Stimulated activated CD8-positive, alpha-beta memory T cell treated with anti-CD3 and anti-CD28 coated beads, Interleukin-12 subunit alpha, Interleukin-12 subunit beta, amount 100 ng/mL, for 24 hours (primary cell): ENCODE results near the gene SNAP25.

Experiments
- DNase-seq: peaks from one replicate; pipeline ENCODE4 v3.0.0-alpha.2; 2020; ENCODE audit errors: extremely low read depth

Gene SNAP25

GRCh38 chr20:10304471-10305046 lies 85.9 kb downstream of the SNAP25 start:
- no peak for DNase-seq

GRCh38 chr20:10306440-10307358 lies 88.1 kb downstream of the SNAP25 start:
- DNase-seq: no peak

GRCh38 chr20:10307359-10307735 lies 88.7 kb downstream of the SNAP25 start:
- DNase-seq: no peak

DNA sequence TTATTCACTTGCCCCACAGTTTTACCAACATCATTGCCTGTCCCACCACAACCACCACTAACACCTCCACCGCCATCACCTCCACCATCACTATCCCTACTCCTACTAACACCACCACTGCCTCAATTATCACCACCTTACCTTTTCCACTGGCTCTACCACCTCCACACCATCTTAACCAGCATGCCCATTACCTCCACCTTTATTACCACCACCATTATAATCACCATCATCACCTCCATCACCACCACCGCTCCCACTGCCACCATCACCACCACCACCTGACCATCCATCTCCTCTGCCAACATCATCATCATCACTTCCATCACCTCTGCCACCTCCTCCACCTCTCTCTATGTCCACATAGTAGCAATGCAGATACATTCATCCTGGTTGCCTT lies 90.0 kb downstream of the SNAP25 start:
- no peak for DNase-seq

GRCh38 chr20:10309326-10309725 lies 90.7 kb downstream of the SNAP25 start:
- DNase-seq: no peak

- no peak for DNase-seq
Observed at GRCh38 chr20:10312111-10312510, 93.5 kb downstream of the SNAP25 start.

DNA sequence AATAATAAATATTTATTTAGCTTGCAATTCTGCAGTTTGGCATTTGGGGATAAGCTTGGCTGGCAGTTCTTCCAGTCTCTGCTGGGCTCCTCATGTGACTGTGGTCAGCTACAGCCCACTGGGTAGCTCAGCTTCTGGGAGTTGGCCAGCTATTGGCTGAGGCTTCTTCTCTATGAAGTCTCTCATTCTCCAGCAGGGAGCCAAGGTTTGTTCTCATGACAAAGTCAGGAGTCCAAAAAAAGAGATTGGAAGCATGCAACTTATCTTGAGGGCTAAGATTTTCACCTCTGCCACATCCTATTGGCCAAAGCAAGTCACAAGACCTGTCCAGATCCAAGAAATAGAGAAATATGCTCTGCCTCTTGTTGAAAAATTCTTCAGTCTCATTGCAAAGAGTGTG lies 94.6 kb downstream of the SNAP25 start:
- no peak for DNase-seq

DNA sequence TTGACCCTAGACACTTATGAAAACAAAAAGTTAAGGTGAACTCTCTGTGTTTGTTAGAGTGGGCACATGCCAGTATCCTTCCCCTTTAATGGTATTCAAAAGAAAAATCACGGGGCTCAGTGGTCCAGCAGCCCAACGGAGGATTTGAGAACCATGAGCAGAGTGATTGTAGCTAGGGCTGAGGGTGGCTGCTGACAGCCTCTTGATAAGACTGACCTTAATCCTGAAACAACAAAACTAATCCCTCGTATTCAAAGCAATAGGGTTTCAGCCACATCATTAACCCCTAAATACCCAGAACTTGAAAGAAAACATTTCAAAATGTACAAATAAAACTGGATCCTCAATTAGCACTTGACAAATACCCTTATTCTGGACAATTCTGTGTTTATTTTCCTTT lies 95.1 kb downstream of the SNAP25 start:
- DNase-seq: no peak

- DNase-seq: no peak
Observed at GRCh38 chr20:10314198-10314597, 95.6 kb downstream of the SNAP25 start.

DNA sequence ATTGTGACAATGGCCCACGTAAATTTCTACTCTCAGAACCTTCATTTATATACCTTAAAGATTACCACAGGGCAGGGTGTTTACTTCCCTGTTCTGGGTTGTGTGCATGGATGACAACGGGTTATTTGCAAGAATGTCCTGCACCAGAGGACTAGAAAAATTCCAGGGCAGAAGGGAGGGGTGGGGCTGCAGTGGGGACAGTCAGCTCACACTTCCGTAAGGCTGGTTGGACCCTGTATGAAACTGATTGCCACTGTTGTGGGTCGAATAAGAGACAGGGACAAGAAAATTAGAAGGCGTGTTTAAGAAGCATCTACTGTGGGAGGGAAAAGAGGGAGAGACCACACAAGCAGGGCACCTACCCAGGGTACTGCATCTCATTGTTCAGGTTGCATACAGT lies 96.5 kb downstream of the SNAP25 start:
- no peak for DNase-seq

DNA sequence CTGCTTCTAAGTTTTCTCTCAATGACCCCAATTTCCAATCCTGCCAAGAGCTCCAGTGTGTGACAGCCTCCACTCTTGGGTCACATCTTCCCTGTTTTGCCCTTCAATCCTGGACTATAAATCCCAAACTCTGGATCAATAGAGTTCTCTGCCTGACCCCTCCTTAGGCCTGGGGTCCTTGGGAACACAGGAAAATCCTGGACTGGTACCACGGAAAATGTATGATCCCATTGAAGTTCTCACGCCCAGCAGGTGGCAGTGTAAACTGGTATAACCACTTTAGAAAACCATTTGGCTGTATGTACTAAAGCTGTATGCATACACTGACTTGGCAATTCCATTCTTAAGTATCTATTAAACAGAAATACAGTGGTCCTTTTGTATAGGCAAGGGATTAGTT lies 98.0 kb downstream of the SNAP25 start:
- no peak for DNase-seq

DNA sequence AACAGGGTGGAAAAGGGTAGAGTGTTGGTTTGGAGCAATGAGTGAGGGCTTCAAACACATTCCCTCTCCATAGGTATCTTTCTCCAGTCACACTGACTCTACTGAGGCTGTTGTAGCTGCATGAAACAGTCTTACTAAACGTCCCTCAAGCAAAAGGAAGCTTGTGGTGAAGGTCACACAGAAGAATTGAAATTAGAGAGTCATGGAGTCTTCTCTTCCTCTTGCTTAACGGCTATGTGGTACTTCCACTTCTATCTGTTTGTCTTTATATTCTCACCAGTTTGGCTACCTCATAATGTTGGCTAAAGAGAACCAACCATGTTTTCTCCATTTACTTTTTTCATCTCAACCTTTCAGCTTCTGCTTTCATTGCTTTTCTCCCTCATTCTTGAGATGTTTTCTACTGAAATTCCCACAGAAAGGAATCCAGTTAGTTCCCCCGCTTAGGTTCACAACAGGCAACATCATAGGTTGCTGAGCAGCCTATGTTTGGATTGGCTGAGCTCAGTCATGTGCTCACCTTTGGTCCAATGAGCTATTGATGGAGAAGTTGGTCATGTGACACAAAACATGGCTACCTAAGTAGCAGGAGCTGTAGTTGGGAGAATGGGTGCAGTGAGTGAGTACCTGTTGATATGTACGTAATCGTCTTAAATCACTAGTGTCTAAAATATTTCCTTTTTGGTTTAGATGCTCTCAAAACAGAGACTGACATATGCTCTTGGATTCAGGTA lies 99.8 kb downstream of the SNAP25 start:
- DNase-seq: no peak

DNA sequence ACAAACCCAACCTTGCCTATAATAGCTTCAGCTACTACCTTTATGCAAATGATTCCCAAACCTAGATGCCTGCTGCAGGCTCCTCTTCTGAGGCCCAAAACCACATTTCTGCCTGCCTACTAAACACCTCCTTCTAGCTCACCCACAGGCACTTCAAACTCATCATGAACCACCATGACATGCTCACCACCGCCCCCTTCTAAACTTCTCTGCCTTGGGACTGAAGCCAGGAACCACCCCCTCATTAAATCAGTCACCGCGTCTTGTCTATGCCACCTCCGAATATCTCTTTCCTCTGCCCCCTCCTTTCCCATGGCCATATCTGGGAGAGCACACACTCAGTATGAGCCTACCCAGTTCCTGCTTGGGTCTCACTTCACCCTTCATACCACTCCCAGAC lies 101.2 kb downstream of the SNAP25 start:
- DNase-seq: no peak

DNA sequence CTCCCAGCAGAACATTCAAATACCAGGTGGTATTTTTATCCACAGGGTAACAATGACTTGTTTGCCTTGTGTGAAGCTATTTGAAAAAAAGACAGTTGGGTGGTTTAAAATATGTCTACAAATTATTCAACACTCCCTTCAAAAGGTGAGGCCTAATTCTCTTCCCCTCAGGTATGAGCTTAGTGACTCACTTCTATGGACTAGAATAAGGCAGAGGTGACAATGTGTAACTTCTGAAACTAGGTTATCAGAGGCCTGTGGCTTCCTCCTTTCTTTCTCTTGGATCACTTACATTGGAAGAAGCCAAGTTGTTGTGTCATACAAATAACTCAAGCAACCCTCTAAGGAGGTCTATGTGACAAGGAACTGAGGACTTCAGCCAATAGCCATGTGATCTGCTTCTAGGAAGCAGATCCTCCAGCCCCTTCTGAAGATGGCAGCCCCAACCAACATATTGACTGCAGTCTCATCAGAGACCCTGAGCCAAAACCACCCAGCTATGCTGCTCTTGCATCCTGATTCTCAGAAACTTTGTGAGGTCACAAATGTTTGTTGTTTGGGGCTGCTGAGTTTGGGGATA lies 102.6 kb downstream of the SNAP25 start:
- DNase-seq: no peak

GRCh38 chr20:10322073-10323012 lies 103.7 kb downstream of the SNAP25 start:
- DNase-seq: no peak

DNA sequence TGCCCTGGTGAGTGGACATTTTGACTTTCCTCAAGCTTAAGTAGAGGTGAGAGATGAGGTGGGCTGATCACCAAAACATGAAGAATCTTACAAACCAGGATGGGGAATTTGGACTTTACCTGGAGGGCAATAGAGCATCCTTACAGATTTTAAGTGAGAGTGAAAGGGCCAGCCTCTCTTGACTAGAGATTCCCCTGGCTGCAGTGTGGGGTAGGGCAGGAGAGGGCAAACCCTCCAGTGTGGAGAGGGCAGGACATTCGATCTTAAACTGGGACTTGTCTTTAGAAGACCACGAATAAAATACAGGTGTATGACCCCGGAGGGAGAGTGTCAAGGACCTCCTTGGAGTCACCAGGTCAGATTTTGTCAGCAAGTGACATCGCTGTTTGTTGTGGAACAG lies 105.1 kb downstream of the SNAP25 start:
- no peak for DNase-seq

- no peak for DNase-seq
Observed at GRCh38 chr20:10324198-10324847, 105.7 kb downstream of the SNAP25 start.

DNA sequence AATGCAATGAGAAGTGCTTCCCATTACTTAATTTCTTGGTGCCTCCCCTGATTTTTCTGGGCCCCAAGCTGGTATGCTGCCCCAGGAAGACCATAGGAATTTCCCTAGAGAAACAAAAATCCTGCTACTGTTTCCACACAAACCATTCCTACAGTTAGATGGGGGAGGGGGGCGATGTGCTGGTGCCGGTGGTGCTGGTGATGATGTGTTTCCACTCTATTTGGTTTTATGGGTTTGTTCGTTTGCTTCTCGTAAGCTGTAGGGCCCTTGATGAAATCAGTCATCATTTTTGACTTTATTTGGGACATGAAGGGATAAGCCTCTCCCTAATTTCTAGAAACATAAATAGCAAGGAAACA lies 110.2 kb downstream of the SNAP25 start:
- DNase-seq: no peak

GRCh38 chr20:10329387-10330005 lies 110.9 kb downstream of the SNAP25 start:
- no peak for DNase-seq

DNA sequence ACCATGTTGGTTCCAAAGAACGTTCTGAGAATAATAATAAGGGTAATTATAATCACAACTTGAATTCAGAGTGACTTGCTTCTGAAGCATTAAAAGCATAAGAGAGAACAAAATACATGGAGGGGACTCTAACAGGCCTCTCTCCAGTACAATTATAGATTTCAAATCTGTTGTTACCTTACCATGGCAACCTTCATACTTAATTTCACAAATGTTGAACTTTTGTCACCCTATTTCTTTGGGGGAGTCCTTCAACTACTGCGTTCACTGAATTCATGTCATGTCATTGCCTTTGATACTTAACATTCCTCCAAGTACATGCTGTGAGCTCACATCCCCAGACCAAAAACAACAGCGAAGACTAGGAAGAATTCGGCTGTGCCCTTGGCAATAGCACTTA lies 111.4 kb downstream of the SNAP25 start:
- no peak for DNase-seq
